Vagina (tissue), 2 donors: ENCODE results near the gene ANKRD28. TPM values are rescaled to one million over a fixed set of nuclear protein-coding genes. Genes with fewer than 3 reads are reported as not detected.
A peak's percentile ranks its signal among the peaks of the same experiment; 100 is the strongest.
"Not testable (repeated sequence)": the region's sequence is repeated elsewhere in the genome, so short reads cannot be mapped to it uniquely, and the experiment has no call there.

ENCODE experiments used
- DNase-seq, 2 donors: peaks; one replicate each; pipeline ENCODE4 v3.0.0-alpha.2; 2017; ENCODE audit errors: extremely low spot score in 2 of 2
- H3K27ac ChIP-seq: fragments of 200-600 bp; sonication (generic); one replicate; pipeline ENCODE4 v1.5.1; 2019
- H3K27me3 ChIP-seq: fragments of 200-600 bp; sonication (generic); one replicate; pipeline ENCODE4 v1.5.1; 2019
- H3K36me3 ChIP-seq, 2 donors: fragments of 200-600 bp; sonication (generic); one replicate each; pipeline ENCODE4 v1.5.1; 2017 to 2019
- H3K4me1 ChIP-seq: fragments of 200-600 bp; sonication (generic); one replicate; pipeline ENCODE4 v1.5.1; 2019
- H3K4me3 ChIP-seq, 2 donors: fragments of 200-600 bp; sonication (generic); 1 replicate in 1 of 2; 2 replicates in 1 of 2; pipeline ENCODE4 v1.5.1; 2016 to 2019
- H3K9me3 ChIP-seq: fragments of 200-600 bp; sonication (generic); one replicate; pipeline ENCODE4 v1.5.1; 2019
- POLR2A ChIP-seq, 2 donors: fragments of 450-650 bp; IDR thresholded peaks; one replicate each; pipeline ENCODE4 v1.6.1; 2017; ENCODE audit warnings: antibody characterized with exemption in 2 of 2, mild to moderate bottlenecking in 2 of 2, moderate library complexity in 2 of 2
- POLR2AphosphoS5 ChIP-seq, 2 donors: sonication (generic); formaldehyde crosslinking; IDR thresholded peaks; one replicate each; pipeline ENCODE4 v1.9.0; 2017; ENCODE audit warnings: antibody characterized with exemption in 2 of 2, mild to moderate bottlenecking in 2 of 2, low read depth in 1 of 2; ENCODE audit not compliant: insufficient read depth in 1 of 2
- intact Hi-C: fragments of 100-400 bp; cut with DNase I; formaldehyde crosslinking; loops from one replicate; pipeline ENCODE4 v1.15.1; 2023
- total RNA-seq: library from RNA; depleted of rRNA; stranded (reverse); fragments of >200 nt; gene quantifications from one replicate; pipeline ENCODE4 v1.2.3, GENCODE V29; 2016
- TF ChIP-seq, protein P1 (sequence below), 3 experiments: fragments of 450-650 bp in 2 of 3; fragments of 200-600 bp in 1 of 3; sonication (generic) in 1 of 3; IDR thresholded peaks; one replicate each; pipeline ENCODE4 v1.5.1; 2017 to 2019; ENCODE audit warnings: antibody characterized with exemption in 3 of 3, mild to moderate bottlenecking in 2 of 3, moderate library complexity in 2 of 3

Gene ANKRD28
- total RNA-seq, result 48.6 TPM

DNA sequence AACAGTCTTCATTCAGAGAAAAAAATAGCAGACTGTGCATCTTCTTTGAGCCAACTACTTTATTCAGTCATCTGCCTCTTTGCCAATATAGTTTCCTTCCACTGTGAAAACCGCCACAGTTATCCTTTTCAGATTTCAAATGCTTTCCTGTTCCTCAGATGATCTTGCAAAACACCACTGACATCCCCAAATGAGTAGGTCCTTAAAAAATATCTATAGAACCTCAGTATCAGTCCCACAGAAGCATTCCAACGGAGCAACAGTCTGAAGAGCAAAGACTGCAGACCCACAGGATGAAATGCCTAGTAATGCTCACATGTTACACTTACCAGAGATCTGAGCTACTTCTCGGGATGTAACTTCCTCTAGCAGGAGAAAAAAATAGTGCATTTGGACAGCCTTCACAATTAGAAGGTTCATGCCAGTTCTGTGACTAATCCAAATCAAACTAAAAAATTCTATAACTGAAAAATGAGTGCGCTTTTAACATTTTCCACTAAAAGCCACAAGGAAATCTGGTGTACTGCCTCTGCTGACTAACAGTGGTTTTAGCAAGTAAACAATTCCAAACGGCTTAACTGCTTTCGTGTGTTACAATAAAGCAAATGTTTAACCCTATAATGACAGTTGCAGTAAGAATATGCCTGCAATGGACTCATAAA is at the start of gene ANKRD28:
TSS of gene ANKRD28 (minus strand) at position 338 of the 662 bp plus-strand sequence. CDS start 1,458 bp downstream, outside the sequence.
- H3K4me1 ChIP-seq, result peaks cover 61% of the 10 kb centered on the region
- no peaks in the 10 kb centered on the region for H3K36me3 ChIP-seq
- no peaks in the 10 kb centered on the region for H3K27me3 ChIP-seq
- peak within 1 kb of the TSS; percentile 91 for H3K27ac ChIP-seq
- intact Hi-C loops, result no loop called here
- TF ChIP-seq POLR2A (IDR thresholded peaks at IDR 0.05) (peak in 1 of 2 donors; percentile 41), POLR2AphosphoS5 (IDR thresholded peaks at IDR 0.05; ENCODE audit: insufficient read depth in 1 of 2, low read depth in 1 of 2) (peak; percentile 36 to 91)
- TF ChIP-seq, protein P1, sequence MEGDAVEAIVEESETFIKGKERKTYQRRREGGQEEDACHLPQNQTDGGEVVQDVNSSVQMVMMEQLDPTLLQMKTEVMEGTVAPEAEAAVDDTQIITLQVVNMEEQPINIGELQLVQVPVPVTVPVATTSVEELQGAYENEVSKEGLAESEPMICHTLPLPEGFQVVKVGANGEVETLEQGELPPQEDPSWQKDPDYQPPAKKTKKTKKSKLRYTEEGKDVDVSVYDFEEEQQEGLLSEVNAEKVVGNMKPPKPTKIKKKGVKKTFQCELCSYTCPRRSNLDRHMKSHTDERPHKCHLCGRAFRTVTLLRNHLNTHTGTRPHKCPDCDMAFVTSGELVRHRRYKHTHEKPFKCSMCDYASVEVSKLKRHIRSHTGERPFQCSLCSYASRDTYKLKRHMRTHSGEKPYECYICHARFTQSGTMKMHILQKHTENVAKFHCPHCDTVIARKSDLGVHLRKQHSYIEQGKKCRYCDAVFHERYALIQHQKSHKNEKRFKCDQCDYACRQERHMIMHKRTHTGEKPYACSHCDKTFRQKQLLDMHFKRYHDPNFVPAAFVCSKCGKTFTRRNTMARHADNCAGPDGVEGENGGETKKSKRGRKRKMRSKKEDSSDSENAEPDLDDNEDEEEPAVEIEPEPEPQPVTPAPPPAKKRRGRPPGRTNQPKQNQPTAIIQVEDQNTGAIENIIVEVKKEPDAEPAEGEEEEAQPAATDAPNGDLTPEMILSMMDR (IDR thresholded peaks at IDR 0.05), result no peak
- DNase-seq, result no peak
- H3K4me3 ChIP-seq, result peak within 1 kb of the TSS; percentile 44 to 45
- H3K9me3 ChIP-seq, result no peaks in the 10 kb centered on the region

DNA sequence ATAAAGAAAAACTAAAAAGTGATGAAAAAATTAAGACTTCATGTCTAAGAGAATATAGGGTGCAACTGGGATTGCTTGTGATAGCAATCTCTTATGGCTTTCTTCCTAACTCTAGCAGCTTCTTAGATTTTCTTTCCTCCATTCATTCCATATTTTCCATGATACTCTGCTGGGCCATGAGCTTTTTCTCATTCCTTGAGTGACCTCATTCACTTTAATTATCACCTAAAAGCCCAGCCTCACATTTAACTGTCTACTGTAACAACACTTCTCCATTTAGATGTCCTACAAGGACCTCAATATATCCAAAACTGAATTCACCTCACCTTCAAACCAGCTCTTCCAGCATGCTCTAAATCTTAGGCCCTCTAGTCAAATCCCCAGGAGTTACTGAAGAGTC is 49.5 kb upstream of the ANKRD28 start:
- H3K4me1 ChIP-seq, result no peaks in the 10 kb centered on the region
- TF ChIP-seq, protein P1 (IDR thresholded peaks at IDR 0.05), result no peak
- no peak for TF ChIP-seq POLR2AphosphoS5 (IDR thresholded peaks at IDR 0.05; ENCODE audit: insufficient read depth in 1 of 2, low read depth in 1 of 2)
- TF ChIP-seq POLR2A (IDR thresholded peaks at IDR 0.05), result no peak
- no peak overlapping the region for H3K4me3 ChIP-seq
- intact Hi-C loops, result no loop called here
- peaks cover 4% of the 10 kb centered on the region for H3K9me3 ChIP-seq
- no peaks in the 10 kb centered on the region for H3K27me3 ChIP-seq
- no peak overlapping the region for H3K27ac ChIP-seq
- H3K36me3 ChIP-seq, result no peaks in the 10 kb centered on the region
- no peak for DNase-seq

DNA sequence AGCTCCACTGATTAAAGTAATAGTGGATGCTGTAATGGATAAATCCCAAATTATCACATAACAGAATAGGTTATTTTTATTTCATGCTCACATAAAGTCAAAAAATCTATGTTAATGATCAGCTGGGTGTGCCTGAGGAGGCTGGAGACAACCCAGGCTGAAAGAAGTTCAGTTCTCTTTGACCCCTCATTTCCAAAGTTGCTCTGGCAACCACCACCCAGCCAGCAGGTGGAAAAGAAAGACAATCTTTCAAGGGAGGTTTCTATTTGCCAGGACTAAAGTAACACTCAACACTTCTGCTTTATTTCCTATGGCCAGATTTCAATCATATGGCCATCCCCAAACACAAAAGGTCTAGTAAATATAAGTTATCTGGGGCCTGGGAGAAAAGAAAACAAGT is 48.8 kb upstream of the ANKRD28 start:
- no peaks in the 10 kb centered on the region for H3K27me3 ChIP-seq
- DNase-seq, result no peak
- TF ChIP-seq POLR2A (IDR thresholded peaks at IDR 0.05), result no peak
- TF ChIP-seq POLR2AphosphoS5 (IDR thresholded peaks at IDR 0.05; ENCODE audit: insufficient read depth in 1 of 2, low read depth in 1 of 2), result no peak
- TF ChIP-seq, protein P1 (IDR thresholded peaks at IDR 0.05), result no peak
- no peaks in the 10 kb centered on the region for H3K36me3 ChIP-seq
- intact Hi-C loops, result no loop called here
- no peak overlapping the region for H3K4me3 ChIP-seq
- H3K27ac ChIP-seq, result no peak overlapping the region
- no peaks in the 10 kb centered on the region for H3K4me1 ChIP-seq
- H3K9me3 ChIP-seq, result peaks cover 4% of the 10 kb centered on the region

DNA sequence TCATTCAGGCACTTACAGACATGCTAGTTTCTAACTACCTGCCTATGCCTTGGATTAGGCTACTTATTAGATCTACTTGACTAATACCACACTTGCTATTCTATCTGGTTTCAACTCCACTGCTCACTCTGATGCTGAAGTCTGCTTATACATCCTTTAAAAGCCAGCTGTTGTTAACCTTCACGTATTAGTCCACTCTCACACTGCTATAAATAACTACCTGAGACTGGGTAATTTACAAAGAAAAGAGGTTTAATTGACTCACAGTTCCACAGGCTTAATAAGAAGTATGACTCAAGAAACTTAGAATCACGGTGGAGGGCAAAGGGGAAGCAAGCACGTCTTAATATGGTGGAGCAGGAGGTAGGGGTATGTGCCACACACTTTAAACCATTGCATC is 47.7 kb upstream of the ANKRD28 start:
- Histone ChIP-seq H3K4me1 (no peaks in the 10 kb centered on the region), H3K9me3 (peaks cover 4% of the 10 kb centered on the region), H3K4me3 (no peak overlapping the region), H3K27ac (no peak overlapping the region), H3K36me3 (no peaks in the 10 kb centered on the region), H3K27me3 (no peaks in the 10 kb centered on the region)
- intact Hi-C loops, result no loop called here
- DNase-seq, result no peak
- TF ChIP-seq, protein P1 (IDR thresholded peaks at IDR 0.05), result no peak
- TF ChIP-seq POLR2A (IDR thresholded peaks at IDR 0.05) (no peak), POLR2AphosphoS5 (IDR thresholded peaks at IDR 0.05; ENCODE audit: insufficient read depth in 1 of 2, low read depth in 1 of 2) (no peak)

DNA sequence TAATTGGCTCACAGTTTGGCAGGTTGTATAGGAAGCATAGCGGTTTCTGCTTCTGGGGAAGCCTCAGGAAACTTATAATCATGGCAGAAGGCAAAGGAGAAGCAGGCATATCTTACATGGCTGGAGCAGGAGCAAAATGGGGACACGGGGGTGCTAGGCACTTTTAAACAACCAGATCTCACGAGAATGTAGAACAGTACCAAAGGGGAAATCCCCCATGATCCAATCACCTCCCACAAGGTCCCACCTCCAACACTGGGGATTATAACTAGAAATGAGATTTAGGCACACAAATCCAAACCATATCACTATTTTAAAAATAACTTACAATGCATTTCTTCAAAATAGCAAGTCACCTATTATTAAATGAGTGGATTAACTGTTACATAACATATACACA is 47.1 kb upstream of the ANKRD28 start:
- Histone ChIP-seq H3K36me3 (no peaks in the 10 kb centered on the region), H3K4me1 (no peaks in the 10 kb centered on the region), H3K9me3 (peaks cover 4% of the 10 kb centered on the region), H3K27ac (no peak overlapping the region), H3K4me3 (no peak overlapping the region), H3K27me3 (no peaks in the 10 kb centered on the region)
- intact Hi-C loops, result no loop called here
- no peak for DNase-seq
- TF ChIP-seq, protein P1 (IDR thresholded peaks at IDR 0.05), result no peak

DNA sequence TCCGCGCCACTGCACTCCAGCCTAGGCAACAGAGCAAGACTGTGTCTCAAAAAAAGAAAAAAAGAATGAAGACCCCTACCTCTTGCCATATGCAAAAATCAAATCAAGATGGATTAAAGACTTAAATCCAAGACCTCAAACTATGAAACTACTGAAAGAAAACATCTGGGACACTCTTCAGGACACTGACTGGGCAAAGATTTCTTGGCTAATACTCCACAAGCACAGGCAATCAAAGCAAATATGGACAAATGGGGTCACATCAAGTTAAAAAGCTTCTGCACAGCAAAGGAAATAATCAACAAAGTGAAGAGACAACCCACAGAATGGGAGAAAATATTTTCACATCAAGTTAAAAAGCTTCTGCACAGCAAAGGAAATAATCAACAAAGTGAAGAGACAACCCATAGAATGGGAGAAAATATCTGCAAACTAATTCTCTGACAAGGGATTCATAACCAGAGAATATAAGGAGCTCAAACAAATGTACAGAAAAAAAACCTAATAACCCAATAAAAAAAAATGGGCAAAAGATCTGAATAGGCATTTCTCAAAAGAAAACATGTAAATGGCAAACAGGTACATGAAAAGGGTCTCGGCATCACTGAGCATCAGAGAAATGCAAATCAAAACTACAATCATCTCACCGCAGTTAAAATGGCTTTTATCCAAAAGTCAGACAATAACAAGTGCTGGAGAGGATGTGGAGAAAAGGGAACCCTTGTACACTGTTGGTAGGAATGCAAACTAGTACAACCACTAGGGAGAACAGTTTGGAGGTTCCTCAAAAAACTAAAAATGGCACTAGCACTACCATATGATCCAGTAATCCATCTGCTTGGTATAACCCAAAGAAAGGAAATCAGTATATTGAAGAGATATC is 43.6 kb upstream of the ANKRD28 start:
- H3K27me3 ChIP-seq, H3K27ac ChIP-seq: not testable (repeated sequence)

More for the DNA sequence above, 43.6 kb upstream of the ANKRD28 start:
- H3K4me3 ChIP-seq, intact Hi-C loops, DNase-seq, H3K4me1 ChIP-seq, H3K36me3 ChIP-seq, H3K9me3 ChIP-seq: not testable (repeated sequence)
